Fibroblast of gingiva (primary cell): ENCODE results near the gene PACS1.
"Not testable (repeated sequence)": the region's sequence is repeated elsewhere in the genome, so short reads cannot be mapped to it uniquely, and the experiment has no call there.

Experiments
- DNase-seq: peaks from one replicate; pipeline ENCODE4 v3.0.0-alpha.2; 2011; ENCODE audit warnings: low read depth

Gene PACS1

DNA sequence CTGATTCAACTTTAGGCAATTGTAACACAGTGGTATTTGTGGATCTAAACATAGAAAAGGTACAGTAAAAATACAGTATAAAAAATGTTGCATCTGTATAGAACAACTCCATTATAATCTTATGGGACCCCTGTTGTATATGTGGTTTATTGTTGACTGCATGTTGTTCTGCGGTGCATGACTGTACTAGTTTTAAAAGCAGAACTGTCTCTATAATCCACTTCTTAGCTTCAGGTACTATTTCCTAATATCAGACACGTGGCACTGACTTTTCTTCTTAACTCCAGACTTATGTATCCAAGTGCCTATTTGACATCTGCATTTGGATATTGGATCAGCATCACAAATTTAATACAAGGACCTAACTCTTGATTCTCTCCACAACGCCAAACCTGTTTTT lies 41.1 kb downstream of the PACS1 start:
- DNase-seq = no peak

DNA sequence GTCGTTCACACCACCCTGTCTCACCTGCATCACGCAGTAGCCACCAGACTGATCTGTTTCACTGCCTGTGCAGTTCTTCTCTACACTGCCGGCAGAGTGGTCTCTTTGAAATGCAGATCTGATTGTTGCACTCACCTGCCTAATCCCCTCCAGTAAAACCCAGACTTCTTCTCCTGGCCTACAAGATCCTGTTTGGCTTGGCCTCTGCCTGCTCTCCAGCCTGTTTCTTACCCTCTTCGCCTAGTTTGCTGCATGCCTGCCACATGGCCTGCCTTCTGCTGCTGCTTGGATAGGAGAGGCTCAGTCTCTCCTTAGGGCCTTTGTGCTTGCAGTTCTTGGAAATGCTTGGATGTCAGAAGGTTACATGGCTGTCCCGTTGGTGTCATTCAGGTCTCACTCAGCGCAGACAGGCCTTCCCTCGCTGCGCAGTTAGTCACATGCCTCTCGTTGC lies 42.0 kb downstream of the PACS1 start:
- no peak for DNase-seq

DNA sequence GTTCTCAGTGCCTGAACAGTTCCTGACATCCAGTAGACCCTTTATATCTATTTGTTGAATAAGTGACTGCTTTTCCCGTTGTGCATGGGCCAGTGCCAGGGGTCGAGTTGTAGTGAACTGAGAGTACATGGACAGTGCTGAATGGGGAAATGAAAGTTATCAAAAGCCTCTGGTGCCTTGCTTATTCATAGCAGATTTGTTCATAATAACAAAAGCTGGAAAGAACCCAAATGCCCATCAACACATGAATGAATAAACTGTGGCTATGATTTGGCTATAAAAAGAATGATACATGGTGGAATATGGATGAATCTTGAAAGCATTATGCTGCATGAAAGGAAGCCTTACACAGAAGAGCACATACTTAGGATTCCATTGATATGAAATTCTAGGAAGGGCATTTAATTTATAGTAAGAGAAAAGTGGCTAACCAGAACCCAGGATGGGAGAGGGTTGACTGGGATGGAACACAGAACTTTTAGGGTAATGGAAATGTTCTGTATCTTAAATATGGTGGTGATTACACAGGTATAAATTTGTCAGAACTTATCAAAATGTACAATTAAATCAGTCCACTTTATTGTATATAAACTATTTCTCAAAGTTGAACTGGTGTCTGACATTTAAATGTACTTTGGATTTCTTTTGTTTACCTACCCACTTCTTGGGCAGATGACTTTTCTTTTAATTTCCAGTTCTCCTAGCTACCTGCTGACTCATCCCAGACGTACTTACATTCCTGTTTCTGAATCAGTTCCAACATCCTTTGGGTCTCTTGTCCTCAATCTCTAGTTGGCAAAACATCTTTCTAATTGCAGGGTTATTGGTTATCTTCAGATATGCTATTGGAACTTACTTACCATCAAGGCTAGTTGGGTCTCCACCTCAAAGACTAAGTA lies 42.8 kb downstream of the PACS1 start:
- peak; percentile 75 for DNase-seq

DNA sequence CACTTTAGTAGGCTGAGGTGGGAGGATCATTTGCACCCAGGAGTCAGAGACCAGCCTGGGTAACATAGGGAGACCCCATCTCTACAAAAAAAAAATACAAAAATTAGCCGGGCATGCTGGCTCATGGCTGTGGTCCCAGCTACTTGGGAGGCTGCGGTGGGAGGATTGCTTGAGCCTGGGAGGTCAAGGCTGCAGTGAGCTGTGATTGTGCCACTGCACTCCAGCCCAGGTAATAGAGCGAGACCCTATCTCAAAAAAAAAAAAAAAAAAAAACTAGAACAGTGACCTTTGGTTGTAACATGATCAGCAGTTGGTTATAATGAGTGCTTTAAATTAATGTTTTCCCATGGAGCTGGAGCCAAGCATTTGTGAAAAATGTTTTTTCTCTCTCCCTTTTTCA lies 44.9 kb downstream of the PACS1 start:
- not testable (repeated sequence) for DNase-seq

DNA sequence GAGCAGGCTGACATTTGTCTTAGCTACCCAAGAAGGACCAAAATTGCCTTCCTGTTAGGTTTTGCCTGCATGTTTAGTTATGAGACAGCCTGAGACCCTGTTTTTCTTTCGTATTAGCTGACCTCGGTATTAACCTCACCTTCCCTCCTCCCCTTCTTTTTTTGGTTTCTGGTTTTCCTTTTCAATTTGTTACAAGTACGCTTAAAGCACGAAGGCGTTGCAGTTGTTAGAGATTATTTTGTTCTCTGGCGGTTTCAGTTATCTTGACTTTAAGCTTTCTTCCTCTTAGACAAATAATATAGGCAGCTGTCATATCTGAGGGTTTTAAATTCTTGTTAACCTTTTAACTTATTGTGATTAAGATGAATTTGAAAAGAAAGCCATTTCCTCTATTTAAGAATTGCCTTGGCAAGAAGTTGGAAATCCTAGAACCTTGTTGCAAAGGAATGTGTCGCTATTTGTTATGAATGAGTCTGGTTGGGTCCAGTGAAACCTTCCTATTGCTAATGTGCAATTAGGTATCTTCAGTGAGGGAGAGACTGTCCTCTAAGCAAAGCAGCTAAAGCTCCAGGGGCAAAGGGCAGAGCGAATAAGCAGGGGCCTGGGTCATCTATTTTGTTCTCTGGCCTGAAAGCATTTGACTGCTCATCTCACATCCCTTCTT lies 45.7 kb downstream of the PACS1 start:
- no peak for DNase-seq

DNA sequence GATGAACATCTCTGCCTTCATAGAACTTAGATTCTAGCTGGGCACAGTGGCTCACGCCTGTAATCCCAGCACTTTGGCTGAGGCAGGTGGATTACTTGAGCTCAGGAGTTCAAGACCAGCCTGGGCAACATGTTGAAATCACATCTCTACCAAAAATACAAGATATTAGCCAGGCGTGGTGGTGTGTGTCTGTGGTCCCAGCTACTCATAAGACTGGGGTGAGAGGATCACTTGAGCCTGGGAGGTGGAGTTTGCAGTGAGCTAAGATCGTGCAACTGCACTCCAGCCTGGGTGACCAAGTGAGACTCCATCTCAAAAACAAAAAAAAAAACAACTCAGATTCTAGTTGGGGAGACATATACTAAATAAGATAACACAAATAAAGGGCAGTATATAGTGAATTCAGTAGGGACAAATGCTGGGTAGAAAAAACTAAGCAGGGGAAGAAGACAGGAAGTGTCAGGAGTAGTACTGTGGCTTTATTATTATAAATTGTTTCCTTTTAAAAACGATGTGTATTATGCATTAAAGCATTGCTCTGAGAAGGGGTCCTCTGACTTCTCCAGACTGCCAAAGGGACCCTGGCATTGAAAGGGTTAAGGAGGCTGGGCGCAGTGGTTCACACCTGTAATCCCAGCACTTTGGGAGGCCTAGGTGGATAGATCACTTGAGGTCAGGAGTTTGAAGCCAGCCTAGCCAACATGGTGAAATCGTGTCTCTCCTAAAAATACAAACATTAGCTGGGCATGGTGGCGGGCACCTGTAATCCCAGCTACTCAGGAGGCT lies 46.7 kb downstream of the PACS1 start:
- no peak for DNase-seq

DNA sequence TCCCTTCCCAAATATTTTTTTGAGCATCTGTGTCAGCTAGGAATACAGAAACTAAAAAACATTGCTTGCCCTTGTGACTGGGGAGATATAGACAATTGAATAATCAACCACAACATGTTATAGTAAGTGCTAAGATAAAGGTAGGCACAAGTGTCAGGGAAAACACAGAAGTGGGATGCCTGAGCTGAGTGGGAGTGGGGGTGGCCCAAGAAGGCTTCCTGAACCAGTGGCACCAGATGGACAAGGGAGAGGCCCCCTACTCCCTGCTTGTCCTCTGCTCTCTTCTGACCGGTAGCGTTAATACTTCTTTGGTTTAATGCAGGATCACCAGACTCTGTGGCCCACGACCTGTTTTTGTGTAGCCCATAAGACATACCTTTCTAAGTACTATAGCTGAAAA lies 48.8 kb downstream of the PACS1 start:
- DNase-seq = no peak

DNA sequence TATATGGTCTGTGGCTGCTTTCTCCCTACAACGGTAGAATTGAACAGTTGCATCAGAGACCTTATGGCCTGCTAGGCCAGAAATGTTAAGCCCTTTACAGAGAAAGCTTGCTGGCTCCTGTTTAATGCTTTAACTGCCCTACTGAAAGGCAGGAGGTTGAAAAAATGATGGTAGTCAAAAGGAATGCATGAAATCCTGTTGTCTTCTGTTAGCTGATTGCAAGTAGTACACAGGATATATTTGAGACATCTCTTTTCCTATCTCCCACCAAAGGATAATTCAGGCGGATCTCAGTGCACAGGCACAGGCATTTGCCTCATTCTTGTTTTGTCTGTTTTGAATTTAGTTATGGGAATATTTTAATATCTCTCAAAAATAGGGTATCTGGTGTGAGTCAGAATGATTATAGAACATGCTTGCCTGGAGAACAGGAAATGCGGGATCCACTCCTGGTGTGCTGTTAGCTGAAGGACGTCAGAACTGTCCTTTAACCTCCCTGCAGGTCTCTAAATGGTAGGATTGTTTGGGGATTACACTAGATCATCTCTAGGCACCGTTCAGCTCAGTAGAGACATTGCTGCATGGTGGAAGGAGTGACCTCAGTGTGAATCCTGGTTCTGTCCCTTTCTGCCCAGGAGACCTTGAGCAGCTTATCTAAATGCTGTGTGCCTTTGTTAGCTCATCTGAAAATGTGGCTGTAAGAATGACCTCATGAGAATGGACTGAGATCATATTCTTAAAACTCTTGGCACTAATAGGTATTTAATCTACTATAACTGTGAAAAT lies 49.5 kb downstream of the PACS1 start:
- peak; percentile 48 for DNase-seq

DNA sequence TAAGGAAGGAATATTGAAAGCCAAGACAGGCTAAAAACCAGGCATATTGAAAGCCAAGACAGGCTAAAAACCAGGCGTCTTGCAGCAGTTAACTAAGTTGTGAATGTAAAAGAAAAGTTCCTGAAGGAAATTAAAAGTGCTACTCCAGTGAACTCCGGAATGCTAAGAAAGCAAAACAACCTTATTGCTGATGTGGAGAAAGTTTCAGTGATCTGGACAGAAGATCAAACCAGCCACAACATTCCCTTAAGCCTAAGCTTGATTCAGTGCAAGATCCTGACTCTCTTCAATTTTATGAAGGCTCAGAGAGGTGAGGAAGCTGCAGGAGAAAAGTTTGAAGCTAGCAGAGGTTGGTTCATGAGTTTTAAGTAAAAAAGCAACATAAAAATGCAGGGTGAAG lies 51.4 kb downstream of the PACS1 start:
- no peak for DNase-seq

DNA sequence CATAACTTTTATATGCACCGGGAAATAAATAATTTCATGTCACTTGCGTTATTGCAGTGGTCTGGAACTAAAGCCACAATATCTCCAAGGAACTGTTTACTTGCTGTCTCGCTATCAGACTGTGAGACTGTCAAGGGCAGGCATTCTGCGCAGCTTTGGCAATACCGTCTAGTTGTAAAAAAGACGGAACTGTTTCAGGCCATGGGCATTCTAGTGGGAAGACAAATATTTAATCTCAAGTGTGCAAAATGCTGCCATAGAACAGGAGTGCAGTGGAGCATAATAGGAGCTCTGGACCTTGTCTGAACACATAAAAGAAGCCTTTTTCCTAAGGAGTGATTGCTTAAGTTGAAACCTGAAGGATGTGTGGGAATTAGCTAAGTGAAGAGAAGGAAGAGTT lies 53.8 kb downstream of the PACS1 start:
- no peak for DNase-seq

DNA sequence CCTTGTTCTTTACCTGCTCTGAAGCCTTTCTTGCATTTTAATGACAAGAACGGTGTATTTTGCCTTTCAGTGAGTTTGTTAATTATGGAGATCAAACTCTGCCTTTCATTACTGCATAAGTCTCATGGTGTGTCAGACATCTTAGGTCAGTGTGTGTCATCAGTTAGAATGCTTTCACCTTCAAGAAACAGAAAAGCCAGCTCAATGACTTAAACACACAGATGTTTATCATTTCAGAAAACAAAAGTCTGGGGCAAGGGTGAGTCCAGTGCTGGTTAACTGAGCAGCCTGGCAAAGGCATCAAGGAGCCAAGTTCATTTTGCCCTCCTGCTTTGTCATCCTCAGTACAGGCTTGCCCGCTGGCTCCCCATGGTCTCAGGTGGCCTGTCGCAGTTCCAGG lies 54.5 kb downstream of the PACS1 start:
- peak; percentile 42 for DNase-seq

DNA sequence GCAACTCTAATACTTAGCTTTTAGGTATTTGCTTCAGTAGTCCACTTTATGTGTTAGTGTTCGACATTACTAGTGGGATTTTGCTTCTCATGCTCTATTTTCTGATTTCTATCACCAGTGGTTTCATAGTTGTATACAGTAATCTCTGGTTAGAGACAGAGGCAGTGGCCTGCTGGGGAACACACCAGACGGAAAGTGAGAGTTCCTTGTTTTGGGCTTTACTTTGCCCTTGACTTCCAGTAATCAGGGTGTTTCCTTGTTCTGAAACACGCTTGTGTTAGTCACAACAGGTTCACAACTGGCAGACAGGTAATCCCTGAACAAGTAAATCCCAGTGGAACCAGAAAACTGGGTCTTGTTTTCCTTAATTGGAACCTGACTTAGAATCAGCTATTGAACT lies 56.0 kb downstream of the PACS1 start:
- no peak for DNase-seq

DNA sequence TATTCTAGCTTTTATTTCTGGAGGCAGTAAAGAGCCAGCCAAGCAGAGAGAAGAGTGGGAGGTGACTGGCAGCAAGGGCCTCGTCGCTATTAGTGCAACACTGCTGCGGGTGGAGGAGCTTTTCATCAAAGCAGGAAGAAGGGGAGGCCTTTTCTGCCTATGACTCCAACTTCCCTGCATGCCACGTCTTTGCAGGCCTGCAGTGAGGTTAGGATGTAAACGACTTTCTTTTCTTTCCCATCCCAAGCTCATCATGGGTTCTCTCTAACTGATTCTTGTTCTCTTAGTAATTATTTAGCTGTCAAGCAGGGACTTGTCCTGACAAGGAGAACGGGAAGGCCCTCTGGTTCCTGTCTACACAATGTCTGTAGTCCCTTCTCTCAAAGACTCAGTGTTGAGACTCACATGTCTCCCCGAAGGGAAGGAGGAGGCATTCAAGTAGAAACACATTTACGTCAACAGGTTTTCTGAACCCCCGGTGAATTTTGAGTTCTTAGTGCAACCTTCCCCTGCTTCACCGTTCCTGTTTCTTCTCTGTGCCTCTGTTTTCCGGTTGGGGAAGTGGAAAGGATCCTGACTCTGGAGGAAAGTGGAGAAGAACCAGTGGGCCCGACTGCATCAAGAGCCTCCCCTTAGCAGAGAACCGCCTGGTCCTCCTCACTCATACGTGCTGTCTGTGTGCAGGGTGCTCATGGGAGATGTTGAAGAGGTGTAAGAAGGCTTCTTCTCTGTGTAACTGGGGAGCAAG lies 56.9 kb downstream of the PACS1 start:
- DNase-seq = peak; percentile 79

DNA sequence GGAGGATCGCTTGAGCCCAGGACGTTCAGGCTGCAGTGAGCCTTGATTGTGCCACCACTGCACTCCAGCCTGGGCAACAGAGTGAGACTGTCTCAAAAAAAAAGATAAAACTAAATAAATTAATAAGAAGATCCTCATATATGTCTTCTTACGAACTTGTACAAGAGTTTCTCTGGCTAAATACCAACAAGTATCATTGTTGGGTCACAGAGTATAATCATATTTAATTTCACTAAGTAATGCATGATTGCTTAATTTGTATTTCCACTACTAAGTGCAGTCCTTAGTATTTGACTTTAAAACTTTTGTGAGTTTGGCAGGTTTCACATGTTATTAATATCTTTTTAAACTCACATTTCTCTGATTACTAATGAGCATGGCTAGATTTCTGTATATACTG lies 60.9 kb downstream of the PACS1 start:
- DNase-seq = peak; percentile 22

DNA sequence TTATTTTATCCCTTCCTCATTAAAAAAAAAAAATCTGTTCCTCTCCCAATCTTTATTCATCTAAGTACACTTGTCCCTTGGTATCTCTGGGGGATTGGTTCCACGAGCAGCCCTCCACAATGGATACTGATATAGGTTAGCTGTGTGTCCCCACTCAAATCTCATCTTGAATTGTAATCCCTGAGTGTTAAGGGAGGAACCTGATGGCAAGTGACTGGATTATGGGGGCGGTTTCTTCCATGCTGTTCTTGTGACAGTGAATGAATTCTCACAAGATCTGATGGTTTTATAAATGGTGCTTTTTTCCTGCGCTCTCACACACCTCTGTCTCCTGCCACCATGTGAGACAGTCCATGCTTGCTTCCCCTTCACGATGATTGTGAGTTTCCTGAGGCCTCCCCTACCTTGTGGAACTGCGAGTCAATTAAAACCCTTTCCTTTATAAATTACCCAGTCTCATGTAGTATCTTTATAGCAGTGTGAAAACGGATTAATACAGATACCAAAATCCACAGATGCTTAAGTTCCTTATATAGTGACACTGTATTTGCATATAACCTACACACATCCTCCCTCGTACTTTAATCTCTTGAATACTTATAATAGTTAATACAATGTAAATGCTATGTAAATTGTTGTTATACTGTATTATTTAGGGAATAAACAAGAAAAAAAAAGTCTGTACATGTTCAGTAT lies 62.0 kb downstream of the PACS1 start:
- no peak for DNase-seq

DNA sequence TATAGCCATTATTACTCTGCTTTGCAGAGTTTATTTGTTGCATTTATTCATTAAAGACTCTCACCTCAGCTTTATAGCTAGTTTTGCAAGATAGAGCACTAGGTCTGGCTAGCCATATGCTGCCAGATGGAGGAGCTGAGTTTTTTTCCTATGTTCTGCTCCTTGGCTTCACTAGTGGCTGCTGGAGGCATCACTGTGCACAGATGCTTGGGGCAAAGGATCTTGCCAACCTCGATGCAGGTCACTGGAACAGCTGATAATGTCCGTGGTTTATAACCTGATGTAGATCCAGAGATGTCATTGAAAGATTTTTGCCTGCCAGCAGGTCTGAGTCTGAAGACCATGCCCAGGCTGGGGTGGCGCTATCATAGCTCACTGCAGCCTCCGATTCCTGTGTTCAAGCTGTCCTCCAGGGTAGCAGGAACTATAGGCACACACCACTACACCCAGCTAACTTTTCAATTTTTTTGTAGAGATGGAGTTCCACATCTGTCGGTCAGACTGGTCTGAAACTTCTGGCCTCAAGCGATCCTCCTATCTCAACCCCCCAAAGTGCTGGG lies 63.2 kb downstream of the PACS1 start:
- no peak for DNase-seq

DNA sequence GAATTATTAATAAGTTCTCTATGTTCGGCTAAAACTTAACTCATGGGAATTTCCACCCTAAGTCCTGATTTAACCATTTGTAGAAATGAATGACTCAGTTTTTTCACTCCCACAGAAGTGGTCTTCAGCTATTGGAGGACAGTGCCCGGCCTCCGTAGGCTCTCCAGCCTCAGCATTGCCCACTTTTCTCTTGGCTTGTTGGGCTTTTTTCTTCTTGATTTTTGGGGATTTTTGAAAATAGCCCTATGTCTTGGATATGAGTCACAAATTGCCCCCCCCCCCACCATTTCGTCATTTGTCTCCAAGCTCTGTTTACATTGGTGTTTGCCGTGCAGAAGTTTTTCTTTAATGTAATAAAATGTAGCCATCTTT lies 66.7 kb downstream of the PACS1 start:
- peak; percentile 45 for DNase-seq

DNA sequence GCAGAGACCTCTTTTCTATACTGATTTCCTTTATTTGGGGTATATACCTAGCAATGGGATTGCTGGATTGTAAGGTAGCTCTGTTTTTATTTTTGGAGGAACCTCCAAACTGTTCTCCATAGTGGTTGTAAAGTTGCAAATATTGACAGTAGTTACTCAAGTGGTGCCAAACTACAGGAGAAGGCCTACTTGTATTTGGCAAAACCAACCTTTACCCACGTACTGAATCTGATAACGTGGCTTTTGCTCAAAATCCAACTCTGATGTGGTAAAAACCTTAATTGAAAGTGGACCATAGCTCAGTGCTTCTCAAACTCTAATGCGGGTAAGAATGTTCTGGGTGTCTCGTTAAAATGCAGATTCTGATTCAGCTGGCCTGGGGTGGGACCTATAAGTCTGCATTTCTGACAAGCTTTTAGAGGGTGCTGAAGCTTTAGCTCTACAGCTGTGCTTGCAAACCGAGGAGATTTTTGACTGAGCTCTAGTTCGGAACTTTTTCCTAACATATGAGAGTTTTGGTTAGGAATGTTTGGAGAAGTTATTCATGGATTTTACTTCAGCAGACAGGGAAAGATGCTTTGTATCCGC lies 69.8 kb downstream of the PACS1 start:
- no peak for DNase-seq

DNA sequence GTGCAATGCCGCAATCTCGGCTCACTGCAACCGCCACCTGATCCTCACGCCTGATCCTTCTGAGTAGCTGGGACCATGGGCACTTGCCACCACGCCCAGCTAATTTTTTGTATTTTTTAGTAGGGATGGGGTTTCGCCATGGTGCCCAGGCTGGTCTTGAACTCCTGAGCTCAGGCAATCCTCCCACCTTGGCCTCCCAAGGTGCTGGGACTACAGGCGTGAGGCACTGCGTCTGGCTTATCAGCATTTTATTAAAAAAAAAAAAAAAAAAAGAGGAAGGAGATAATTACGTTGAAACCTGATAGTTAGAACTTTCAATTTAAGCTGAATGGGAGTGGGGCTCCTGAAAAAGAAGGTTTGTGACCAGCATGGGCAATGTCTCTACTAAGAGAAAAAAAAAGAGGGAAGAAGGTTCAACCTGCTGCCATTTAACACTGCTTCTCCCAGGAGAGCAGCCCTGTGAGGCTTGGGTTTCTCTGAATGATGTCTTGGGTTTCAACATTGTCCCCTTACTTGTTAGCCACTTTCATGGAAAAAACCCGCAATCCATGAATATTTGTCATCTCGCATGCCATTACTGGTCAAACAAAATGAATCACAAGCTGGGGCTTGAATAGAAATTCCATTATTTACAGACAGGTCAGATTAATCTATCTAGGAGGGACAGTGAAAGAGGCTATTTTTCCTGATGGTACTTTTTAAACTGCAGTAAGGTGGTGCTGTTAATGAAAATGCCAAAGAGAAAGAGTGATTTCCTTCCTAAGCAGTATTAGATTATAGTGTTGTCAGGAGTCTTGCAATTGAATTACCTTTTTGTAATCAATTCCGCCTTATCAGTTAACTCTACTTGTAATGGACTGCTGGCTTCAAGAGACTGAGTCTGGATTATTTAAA lies 72.5 kb downstream of the PACS1 start:
- no peak for DNase-seq
